Measurements from ENCODE around the gene SYNJ2. TPM values are rescaled to one million over a fixed set of nuclear protein-coding genes. Genes with fewer than 3 reads are reported as not detected.

The SYNJ2 gene
- total and polyA plus RNA-seq, 7 donors = 2.6 to 30.2 (median 6.1) TPM

GRCh38 chr6:158111987-158112386 is 130.3 kb downstream of the SYNJ2 start:
- Histone ChIP-seq H3K27ac (no peak overlapping the region), H3K4me3 (no peak overlapping the region), H3K9me3 (no peaks in the 10 kb centered on the region), H3K36me3 (ENCODE audit: insufficient read depth in 1 of 2, low read depth in 1 of 2) (peaks cover 2 to 69% of the 10 kb centered on the region in 2 donors), H3K4me1 (no peaks in the 10 kb centered on the region), H3K27me3 (ENCODE audit: insufficient read depth in 3 of 3, low read length in 2 of 3) (no peaks in the 10 kb centered on the region)
- DNase-seq (no peak), ATAC-seq (no peak)
- no peak for TF ChIP-seq CTCF (IDR thresholded peaks at IDR 0.05)
- intact Hi-C loops (cut with DNase I) = no loop called here
- 95 to 97% (median 97%) methylated on average over 5 of the region's 5 CpGs for WGBS, 3 donors

DNA sequence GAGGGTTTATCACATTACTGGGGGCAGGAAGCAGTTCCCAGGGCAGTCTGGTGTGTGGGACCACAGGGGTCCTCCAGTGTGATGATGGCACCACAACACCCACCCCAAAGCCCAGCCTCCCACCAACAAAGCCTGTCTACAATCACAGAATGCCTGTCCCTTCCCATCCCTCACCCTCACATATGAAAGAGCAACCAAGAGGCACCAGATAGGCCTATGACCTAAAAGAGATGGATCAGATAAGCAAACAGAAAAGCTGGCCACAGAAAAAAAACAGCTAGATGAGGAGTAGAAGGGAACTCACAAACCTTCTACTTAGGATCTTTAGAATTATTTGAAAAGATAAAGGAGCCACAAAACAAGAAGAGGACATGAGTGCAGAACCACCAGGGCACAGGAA is 132.1 kb downstream of the SYNJ2 start:
- no peaks in the 10 kb centered on the region for H3K9me3 ChIP-seq
- DNase-seq (no peak), ATAC-seq (no peak)
- no peak overlapping the region for H3K4me3 ChIP-seq
- TF ChIP-seq CTCF (IDR thresholded peaks at IDR 0.05) = no peak
- peaks cover 2 to 86% of the 10 kb centered on the region in 2 donors for H3K36me3 ChIP-seq (ENCODE audit: insufficient read depth in 1 of 2, low read depth in 1 of 2)
- intact Hi-C loops (cut with DNase I) = no loop called here
- H3K4me1 ChIP-seq = no peaks in the 10 kb centered on the region
- H3K27me3 ChIP-seq (ENCODE audit: insufficient read depth in 3 of 3, low read length in 2 of 3) = no peaks in the 10 kb centered on the region
- H3K27ac ChIP-seq = no peak overlapping the region

DNA sequence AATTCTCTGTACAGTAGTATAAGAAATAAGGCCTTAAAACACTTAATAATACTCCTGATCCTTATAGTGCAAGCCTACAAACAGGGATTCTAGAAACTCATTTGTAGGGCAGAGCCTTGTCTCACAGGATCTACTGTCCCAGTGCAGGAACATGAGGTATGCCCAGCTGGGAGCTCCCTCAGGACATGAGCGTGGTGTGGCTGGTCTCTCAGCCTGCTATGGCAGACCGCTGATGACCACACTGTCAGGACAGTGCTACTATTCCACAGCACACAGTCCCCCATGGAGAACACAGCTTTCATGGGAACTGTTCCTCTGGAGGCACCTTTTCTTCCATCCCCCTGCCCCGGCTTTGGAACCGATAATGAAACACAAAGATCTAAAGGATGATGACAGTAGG is 133.4 kb downstream of the SYNJ2 start:
- Histone ChIP-seq H3K36me3 (ENCODE audit: insufficient read depth in 1 of 2, low read depth in 1 of 2) (peaks cover 2 to 88% of the 10 kb centered on the region in 2 donors), H3K4me1 (no peaks in the 10 kb centered on the region), H3K4me3 (no peak overlapping the region), H3K9me3 (no peaks in the 10 kb centered on the region), H3K27me3 (ENCODE audit: insufficient read depth in 3 of 3, low read length in 2 of 3) (no peaks in the 10 kb centered on the region), H3K27ac (no peak overlapping the region)
- intact Hi-C loops (cut with DNase I) = no loop called here
- ATAC-seq (no peak), DNase-seq (no peak)
- WGBS, 3 donors = 93 to 96% (median 94%) methylated on average over 4 of the region's 4 CpGs
- TF ChIP-seq CTCF (IDR thresholded peaks at IDR 0.05) = no peak

DNA sequence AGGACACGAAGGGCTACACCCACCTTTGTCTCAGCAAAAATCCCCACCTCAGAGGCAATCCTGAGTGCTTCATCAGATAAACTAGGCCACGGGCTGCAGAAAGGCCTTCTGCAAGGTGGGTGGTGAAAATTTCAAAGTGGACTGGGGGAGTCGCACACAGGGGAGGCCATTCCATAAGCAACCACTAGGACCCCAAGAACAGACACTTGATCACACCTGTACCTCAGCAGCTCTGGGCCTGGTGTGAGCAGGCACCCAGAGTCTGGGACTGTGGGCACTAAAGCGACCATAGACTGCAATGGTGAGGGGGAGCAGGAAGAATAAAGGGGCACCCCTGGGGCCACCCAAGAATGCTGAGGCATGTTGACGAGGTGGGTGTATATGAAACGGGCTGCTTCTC is 133.8 kb downstream of the SYNJ2 start:
- intact Hi-C loops (cut with DNase I) = no loop called here
- Histone ChIP-seq H3K27ac (no peak overlapping the region), H3K27me3 (ENCODE audit: insufficient read depth in 3 of 3, low read length in 2 of 3) (no peaks in the 10 kb centered on the region), H3K9me3 (no peaks in the 10 kb centered on the region), H3K4me1 (no peaks in the 10 kb centered on the region), H3K36me3 (ENCODE audit: insufficient read depth in 1 of 2, low read depth in 1 of 2) (peaks cover 2 to 88% of the 10 kb centered on the region in 2 donors), H3K4me3 (no peak overlapping the region)
- DNase-seq (no peak), ATAC-seq (no peak)
- WGBS, 3 donors = 90 to 96% (median 94%) methylated on average over 6 of the region's 6 CpGs
- no peak for TF ChIP-seq CTCF (IDR thresholded peaks at IDR 0.05)

- H3K36me3 ChIP-seq (ENCODE audit: insufficient read depth in 1 of 2, low read depth in 1 of 2) = peaks cover 2 to 71% of the 10 kb centered on the region in 2 donors
- no peak overlapping the region for H3K4me3 ChIP-seq
- ATAC-seq (no peak), DNase-seq (no peak)
- 91 to 93% (median 93%) methylated on average over 3 of the region's 3 CpGs for WGBS, 3 donors
- TF ChIP-seq CTCF (IDR thresholded peaks at IDR 0.05) = no peak
- no peaks in the 10 kb centered on the region for H3K27me3 ChIP-seq (ENCODE audit: insufficient read depth in 3 of 3, low read length in 2 of 3)
- intact Hi-C loops (cut with DNase I) = no loop called here
- no peaks in the 10 kb centered on the region for H3K9me3 ChIP-seq
- H3K27ac ChIP-seq = no peak overlapping the region
- no peaks in the 10 kb centered on the region for H3K4me1 ChIP-seq
Measured at GRCh38 chr6:158118886-158119285, 137.2 kb downstream of the SYNJ2 start.
